Measurements from ENCODE around the gene KIAA0753. TPM values are rescaled to one million over a fixed set of nuclear protein-coding genes. Genes with fewer than 3 reads are reported as not detected.

The KIAA0753 gene
- total and polyA plus RNA-seq, 9 of the 15 experiments (the other 6 are each of a cell fraction or from before 2014, with no cell fraction given): 2.0 to 9.0 (median 6.9) TPM

DNA sequence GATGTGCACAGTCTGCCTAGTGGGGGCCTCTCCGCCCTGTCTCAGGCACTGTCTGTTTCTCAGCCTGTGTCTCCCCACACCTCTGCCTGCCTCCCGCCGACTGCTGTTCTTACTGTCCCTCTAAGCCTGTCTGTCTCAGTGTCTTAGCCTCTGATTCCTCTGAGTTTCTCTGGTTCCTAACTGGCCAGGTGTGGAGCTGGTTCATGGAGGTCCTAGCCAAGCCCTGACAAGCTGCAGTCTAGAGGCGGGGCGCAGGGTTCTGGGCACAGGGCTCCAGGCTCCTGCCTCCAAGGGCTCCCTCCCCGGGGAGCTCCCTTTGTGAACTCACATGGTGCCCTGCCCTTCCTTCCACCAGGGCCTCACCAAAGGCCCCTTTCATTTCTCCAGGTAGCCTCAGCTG is 30.5 kb upstream of the KIAA0753 start:
- Histone ChIP-seq H3K79me2 (ENCODE audit: control insufficient read depth, insufficient read depth, low read length) (no peaks in the 10 kb centered on the region), H2AFZ (ENCODE audit: low read depth, low read length) (no peak overlapping the region), H3K9ac (ENCODE audit: insufficient read depth in 1 of 2, low read depth in 2 of 2, low read length in 2 of 2) (no peak overlapping the region), H3K4me1 (replicated peaks in 1 of 2; ENCODE audit: control insufficient read depth in 2 of 2, insufficient read depth in 2 of 2, low read length in 2 of 2) (no peaks in the 10 kb centered on the region; a peak in 1 of 5 replicates), H3K36me3 (ENCODE audit: control insufficient read depth, insufficient read depth, low read length) (no peaks in the 10 kb centered on the region), H3K4me2 (ENCODE audit: insufficient read depth, low read length) (no peak overlapping the region), H3K27me3 (ENCODE audit: control insufficient read depth in 2 of 2, insufficient read depth in 2 of 2, low read length in 2 of 2) (peaks cover 8 to 51% of the 10 kb centered on the region in 2 experiments; a peak in 4 of 5 replicates), H3K9me1 (ENCODE audit: control insufficient read depth, insufficient read depth, low read length) (no peaks in the 10 kb centered on the region), H4K20me1 (replicated peaks; ENCODE audit: control insufficient read depth, insufficient read depth, low read length) (no peaks in the 10 kb centered on the region), H3K27ac (ENCODE audit: extremely low read depth, low read depth, low read length) (no peak overlapping the region), H3K9me3 (replicated peaks; ENCODE audit: control insufficient read depth, insufficient read depth, low read depth, low read length) (no peaks in the 10 kb centered on the region), H3K4me3 (no peak overlapping the region)
- FAIRE-seq (no peak), DNase-seq (ENCODE audit: extremely low read depth in 1 of 4, low spot score in 3 of 4) (no peak), ATAC-seq (no peak)
- BruUV-seq (replicated peaks): no TSS peak
- in situ Hi-C loops (cut with MboI) (no loop called here), intact Hi-C loops (cut with micrococcal nuclease) (no loop called here)
- ChIA-PET POLR2A (interaction anchor here (0.6 kb wide), 1 partner anchor 84 kb away, joined by 3 read pairs; no protein-coding TSS in a partner anchor), CTCF (ENCODE audit: low intra/inter-chr PET ratio) (no interaction called here)
- WGBS (ENCODE audit: insufficient coverage, low coverage, missing lambda C conversion rate): 4% methylated on average over 5 of the region's 6 CpGs
- TF ChIP-seq U2AF2 (optimal IDR thresholded peaks at IDR 0.05; ENCODE audit: low read depth, low read length) (no peak), NCOR1 (IDR thresholded peaks at IDR 0.05) (no peak), CBX1 (IDR thresholded peaks at IDR 0.05; ENCODE audit: low read depth) (no peak), NFATC3 (IDR thresholded peaks at IDR 0.05) (no peak), ZNF41 (CRISPR knock-in tag; conservative IDR thresholded peaks at IDR 0.05) (no peak), HNRNPLL (IDR thresholded peaks at IDR 0.05; ENCODE audit: low read depth, low read length, poor library complexity, severe bottlenecking) (no peak), ZNF436 (CRISPR knock-in tag; IDR thresholded peaks at IDR 0.05) (no peak), POLR2AphosphoS2 (IDR thresholded peaks at IDR 0.05; ENCODE audit: low read length) (no peak), GABPB1 (CRISPR knock-in tag; IDR thresholded peaks at IDR 0.05) (no peak), BHLHE40 (IDR thresholded peaks at IDR 0.05; ENCODE audit: low read length) (no peak), JUNB (CRISPR knock-in tag; conservative IDR thresholded peaks at IDR 0.05) (no peak), ZNF134 (CRISPR knock-in tag; conservative IDR thresholded peaks at IDR 0.05) (no peak), DNMT1 (IDR thresholded peaks at IDR 0.05) (no peak), FOXK1 (CRISPR knock-in tag; IDR thresholded peaks at IDR 0.05; ENCODE audit: borderline replicate concordance) (no peak)
- TF ChIP-seq, protein P1, sequence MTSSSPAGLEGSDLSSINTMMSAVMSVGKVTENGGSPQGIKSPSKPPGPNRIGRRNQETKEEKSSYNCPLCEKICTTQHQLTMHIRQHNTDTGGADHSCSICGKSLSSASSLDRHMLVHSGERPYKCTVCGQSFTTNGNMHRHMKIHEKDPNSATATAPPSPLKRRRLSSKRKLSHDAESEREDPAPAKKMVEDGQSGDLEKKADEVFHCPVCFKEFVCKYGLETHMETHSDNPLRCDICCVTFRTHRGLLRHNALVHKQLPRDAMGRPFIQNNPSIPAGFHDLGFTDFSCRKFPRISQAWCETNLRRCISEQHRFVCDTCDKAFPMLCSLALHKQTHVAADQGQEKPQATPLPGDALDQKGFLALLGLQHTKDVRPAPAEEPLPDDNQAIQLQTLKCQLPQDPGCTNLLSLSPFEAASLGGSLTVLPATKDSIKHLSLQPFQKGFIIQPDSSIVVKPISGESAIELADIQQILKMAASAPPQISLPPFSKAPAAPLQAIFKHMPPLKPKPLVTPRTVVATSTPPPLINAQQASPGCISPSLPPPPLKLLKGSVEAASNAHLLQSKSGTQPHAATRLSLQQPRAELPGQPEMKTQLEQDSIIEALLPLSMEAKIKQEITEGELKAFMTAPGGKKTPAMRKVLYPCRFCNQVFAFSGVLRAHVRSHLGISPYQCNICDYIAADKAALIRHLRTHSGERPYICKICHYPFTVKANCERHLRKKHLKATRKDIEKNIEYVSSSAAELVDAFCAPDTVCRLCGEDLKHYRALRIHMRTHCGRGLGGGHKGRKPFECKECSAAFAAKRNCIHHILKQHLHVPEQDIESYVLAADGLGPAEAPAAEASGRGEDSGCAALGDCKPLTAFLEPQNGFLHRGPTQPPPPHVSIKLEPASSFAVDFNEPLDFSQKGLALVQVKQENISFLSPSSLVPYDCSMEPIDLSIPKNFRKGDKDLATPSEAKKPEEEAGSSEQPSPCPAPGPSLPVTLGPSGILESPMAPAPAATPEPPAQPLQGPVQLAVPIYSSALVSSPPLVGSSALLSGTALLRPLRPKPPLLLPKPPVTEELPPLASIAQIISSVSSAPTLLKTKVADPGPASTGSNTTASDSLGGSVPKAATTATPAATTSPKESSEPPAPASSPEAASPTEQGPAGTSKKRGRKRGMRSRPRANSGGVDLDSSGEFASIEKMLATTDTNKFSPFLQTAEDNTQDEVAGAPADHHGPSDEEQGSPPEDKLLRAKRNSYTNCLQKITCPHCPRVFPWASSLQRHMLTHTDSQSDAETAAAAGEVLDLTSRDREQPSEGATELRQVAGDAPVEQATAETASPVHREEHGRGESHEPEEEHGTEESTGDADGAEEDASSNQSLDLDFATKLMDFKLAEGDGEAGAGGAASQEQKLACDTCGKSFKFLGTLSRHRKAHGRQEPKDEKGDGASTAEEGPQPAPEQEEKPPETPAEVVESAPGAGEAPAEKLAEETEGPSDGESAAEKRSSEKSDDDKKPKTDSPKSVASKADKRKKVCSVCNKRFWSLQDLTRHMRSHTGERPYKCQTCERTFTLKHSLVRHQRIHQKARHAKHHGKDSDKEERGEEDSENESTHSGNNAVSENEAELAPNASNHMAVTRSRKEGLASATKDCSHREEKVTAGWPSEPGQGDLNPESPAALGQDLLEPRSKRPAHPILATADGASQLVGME (CRISPR knock-in tag; IDR thresholded peaks at IDR 0.05): no peak
- TF ChIP-seq, protein P2, sequence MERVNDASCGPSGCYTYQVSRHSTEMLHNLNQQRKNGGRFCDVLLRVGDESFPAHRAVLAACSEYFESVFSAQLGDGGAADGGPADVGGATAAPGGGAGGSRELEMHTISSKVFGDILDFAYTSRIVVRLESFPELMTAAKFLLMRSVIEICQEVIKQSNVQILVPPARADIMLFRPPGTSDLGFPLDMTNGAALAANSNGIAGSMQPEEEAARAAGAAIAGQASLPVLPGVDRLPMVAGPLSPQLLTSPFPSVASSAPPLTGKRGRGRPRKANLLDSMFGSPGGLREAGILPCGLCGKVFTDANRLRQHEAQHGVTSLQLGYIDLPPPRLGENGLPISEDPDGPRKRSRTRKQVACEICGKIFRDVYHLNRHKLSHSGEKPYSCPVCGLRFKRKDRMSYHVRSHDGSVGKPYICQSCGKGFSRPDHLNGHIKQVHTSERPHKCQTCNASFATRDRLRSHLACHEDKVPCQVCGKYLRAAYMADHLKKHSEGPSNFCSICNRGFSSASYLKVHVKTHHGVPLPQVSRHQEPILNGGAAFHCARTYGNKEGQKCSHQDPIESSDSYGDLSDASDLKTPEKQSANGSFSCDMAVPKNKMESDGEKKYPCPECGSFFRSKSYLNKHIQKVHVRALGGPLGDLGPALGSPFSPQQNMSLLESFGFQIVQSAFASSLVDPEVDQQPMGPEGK (CRISPR knock-in tag; IDR thresholded peaks at IDR 0.05; ENCODE audit: borderline replicate concordance): no peak
- TF ChIP-seq, protein P3, sequence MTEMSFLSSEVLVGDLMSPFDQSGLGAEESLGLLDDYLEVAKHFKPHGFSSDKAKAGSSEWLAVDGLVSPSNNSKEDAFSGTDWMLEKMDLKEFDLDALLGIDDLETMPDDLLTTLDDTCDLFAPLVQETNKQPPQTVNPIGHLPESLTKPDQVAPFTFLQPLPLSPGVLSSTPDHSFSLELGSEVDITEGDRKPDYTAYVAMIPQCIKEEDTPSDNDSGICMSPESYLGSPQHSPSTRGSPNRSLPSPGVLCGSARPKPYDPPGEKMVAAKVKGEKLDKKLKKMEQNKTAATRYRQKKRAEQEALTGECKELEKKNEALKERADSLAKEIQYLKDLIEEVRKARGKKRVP (CRISPR knock-in tag; IDR thresholded peaks at IDR 0.05): no peak

Measured in K562 (cell line).